ENCODE measurements around the gene TAT.
"Not testable (repeated sequence)": the region's sequence is repeated elsewhere in the genome, so short reads cannot be mapped to it uniquely, and the experiment has no call there.

Gene TAT

DNA sequence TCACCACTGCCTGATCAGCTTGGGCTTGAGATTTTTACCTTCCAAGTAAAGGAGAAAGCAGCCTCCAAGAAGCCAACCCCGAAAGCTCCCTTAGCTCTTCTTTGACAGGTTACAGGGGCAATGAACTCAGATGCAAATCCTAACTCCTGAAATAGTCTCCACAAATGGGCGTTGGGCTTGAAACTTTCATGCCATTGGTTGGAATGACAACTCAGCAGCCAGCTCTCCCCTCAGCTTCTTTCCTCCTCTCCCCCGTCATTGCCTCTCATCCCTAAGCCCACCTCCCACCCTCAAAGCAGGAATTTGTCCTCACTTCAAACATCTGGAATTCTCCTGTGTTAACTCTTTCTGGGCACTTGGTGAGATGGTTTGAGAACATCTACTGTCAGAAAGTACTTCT, at the start of gene TAT:
TAT (minus strand) TSS at position 122 of the 400 bp plus-strand sequence. CDS start 677 bp downstream, outside the sequence.
- DNase-seq, result no peak

DNA sequence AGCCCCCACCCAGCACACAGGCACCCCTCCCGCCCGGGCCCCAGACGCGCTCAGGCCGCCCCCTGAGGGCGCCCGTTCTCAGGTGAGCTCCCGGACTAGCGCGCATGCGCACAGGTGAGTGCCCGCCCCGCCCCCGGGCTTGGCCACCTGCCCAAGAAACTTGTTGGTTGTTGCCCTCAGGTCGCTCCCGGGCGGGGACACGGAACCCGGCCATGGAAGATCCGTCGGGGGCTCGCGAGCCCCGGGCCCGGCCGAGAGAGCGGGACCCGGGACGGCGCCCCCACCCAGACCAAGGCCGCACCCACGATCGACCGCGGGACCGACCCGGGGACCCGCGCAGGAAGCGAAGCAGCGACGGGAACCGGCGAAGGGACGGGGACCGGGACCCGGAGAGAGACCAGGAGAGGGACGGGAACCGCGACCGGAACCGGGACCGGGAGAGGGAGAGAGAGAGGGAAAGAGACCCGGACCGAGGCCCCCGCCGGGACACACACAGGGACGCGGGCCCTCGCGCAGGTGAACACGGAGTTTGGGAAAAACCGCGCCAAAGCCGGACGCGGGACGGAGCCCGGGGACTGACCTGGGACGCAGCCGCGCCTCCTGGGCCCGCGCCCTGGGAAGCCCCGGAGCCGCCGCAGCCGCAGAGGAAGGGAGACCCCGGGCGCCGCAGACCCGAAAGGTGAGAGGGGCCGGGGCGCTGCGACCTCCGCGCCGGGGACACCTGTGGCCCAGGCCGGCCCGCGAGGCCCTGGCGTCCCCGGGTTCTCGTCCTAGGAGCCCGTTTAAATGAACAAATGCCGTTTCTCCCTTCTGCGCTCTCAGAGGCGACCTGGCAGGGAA, 49.3 kb upstream of the TAT start, which contains the start of gene MARVELD3:
MARVELD3 (plus strand) TSS at position 167 of the 840 bp plus-strand sequence; CDS start at position 213, 46 bp downstream.
- DNase-seq, result peak; percentile 71

DNA sequence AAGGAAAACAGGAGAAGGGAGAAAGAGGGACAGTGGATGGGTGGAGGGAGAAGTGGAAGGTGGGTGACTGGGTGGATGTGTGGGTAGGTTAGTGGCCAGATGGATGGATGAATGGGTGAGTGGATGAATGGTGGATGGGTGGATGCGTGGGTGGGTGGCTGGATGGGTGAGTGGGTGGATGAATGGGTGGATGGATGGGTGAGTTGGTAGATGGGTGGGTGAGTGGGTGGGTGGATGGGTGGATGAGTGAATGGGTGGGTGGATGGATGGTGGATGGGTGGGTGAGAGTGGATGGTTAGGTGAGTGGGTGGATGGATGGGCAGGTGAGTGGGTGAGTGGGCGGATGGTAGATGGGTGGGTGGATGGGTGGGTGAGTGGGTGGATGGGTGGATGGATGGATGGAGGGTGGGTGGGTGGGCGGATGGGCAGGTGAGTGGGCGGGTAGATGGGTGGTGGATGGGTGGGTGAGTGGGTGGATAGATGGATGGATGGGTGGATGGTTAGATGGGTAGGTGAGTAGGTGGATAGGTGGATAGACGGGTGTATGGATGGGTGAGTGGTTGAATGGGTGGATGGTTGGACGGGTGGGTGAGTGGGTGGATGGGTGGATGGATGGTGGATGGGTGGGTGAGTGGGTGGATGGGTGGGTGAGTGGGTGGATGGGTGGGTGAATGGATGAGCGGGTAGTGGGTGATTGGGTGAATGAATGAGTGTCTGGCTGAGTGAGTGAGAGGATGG, 48.4 kb upstream of the TAT start:
- DNase-seq, result no peak

DNA sequence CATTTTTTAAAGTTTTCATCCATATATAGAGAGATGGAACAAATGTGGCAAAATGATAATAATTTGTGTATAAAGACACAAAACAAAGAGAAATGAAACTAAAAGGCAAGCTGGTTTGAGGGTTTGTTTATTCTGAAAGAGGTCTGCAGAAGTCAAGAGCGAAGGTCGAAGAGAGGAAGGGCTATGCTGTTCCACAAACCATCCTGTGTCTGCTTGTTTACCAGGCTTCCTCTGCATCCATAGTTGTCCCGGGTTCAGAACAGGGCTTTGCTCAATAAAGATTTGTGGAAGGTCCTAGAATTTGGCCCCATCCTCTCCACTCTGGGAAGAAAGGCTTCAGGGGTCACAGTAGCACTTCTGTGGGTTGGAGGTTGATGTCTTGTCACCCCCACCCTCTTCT, 46.7 kb upstream of the TAT start:
- no peak for DNase-seq

DNA sequence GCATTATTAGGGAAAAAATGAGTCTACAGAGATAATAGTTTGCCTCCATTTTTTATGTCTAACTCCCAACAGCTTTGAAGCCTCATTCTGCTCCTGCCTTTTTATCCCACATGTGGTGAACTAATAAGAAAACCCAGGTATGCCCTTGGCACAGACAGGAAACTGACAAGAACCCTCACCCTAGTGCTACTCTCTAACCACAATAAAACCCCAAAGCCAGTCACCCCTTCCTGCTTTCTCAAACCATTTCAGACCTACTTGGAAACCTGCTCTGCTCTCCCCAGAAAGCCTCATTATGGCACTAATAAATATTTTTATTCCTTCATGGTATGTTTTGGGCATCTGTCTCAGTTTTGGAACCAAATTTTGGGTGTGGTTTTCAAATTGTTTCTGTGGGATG, 45.2 kb upstream of the TAT start:
- DNase-seq, result no peak

DNA sequence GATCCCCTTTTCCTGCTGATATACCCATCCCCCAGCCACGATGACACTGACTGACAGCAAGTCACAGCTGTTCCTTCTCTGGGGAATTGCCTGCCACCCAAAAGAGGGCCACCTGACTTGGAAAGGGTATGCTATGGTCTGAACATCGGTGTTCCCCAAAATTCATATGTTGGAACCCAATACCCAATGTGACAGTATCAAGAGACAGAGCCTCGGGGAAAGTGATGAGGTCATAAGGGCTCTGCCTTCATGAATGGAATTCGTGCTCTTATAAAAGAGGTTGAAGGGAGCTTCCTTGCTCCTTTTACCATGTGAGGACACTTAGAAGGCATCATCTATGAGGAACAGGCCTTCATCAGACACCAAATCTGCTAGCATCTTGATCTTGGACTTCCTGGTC, 41.5 kb upstream of the TAT start:
- DNase-seq, result no peak

DNA sequence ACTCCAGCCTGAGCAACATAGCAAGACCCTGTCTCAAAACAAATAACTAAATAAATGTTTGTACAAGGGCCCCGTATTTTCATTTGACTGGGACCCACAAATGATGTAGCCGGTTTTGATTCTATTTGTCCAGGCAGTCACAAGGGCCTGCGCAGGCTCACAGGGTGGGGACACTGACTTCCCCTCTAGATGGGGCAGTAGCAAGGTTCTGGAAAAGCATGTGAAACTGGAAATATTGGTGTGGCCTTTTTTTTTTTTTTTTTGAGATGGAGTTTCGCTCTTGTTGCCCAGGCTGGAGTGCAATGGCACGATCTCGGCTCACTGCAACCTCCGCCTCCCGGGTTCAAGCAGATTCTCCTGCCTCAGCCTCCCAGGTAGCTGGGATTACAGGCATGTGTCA, 38.1 kb upstream of the TAT start:
- not testable (repeated sequence) for DNase-seq

DNA sequence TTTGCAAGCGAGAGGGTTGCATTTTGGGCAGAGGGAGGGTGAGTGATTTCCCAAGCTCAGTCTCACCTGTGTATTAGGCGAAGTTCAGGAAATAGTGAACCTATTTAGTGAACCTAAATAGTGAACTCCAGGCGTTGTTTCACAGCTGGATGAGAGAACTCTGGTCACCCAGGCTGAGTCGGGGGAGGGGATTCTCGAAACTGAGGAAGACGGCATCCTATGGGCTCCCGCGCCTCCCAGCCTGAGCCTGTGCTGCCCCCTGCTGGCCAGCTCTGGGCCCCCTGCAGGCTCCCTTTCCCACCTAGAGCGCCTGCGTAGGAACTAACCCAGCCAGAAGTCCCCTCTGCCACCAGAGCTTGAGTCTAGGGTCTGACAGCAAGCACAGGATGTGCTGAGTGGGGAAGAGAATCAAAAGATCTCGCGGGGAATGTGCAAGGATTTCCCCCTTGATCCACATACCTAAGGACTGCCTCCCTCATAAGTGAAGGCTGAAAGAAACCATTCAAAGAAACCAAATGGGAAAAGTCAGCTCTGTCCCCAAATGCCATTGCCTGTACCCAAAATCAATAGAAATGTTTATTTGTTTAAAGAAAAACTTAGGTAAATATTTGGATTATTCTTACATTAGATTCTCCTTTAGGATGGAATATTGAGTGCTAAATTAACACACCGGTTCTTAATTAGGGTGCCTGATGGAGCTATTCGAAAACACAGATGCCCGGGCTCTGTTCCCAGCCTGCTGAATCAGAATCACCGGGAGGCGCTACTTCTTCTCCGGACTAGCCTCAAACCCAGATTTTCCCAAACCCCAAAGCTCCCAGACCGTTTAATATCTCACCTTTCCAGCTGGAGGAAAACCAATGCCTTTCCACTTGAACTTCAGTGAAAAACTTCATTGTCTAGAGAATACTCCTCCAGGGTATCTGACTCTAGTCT, 34.3 kb upstream of the TAT start:
- DNase-seq, result peak; percentile 91

DNA sequence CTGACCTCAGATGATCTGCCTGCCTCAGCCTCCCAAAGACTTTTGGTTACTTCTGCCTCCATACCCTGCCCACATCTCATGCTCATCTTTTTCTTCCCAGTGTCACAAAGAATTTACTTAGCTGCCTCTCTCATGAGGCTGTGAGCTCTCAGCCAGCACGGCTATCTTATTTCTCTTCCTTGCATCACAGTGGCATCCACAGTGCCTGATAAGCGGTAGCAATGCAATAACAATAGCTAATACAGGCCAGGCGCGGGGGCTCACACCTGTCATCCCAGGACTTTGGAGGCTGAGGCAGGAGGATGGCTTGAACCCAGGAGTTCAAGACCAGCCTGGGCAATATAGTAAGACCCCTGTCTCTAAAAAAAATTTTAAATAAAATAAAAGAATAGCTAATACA, 33.6 kb upstream of the TAT start:
- no peak for DNase-seq

DNA sequence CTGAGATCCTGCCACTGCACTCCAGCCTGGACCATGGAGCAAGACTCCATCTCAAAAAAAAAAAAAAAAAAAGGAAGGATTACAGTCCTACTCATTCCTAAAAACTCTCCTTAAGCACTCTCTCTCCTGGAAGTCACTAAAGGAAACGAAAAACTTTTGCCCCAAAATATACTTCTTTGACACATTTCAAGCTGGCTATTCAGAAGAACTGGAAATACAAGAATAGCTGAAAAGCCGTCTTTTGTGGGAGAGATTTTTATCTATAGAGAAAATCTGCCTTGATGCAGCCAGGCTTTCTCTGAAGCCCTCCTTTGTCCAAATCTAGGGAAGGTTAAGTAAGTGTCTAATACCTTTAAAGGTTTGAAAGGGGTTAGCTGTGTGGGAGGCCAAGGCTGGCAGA, 32.2 kb upstream of the TAT start:
- no peak for DNase-seq

DNA sequence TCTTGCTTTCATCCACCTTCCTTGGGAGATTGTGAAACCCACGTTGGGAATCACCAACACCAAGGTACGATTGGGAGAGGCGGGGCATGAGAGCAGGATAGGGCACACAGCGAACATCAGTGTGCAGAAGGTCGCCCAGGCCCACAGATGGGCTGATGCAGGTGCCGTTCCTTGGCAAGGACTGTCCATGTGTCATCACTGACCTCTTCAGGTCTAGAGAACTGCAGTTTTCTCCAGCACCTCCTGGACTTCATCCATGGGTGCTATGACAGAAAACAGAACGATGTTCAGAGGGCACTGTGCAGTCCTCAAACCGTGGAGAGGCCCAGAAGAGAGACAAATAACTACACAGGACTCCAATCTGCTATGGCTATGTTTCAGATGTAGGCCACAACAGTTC, 23.9 kb upstream of the TAT start:
- no peak for DNase-seq

DNA sequence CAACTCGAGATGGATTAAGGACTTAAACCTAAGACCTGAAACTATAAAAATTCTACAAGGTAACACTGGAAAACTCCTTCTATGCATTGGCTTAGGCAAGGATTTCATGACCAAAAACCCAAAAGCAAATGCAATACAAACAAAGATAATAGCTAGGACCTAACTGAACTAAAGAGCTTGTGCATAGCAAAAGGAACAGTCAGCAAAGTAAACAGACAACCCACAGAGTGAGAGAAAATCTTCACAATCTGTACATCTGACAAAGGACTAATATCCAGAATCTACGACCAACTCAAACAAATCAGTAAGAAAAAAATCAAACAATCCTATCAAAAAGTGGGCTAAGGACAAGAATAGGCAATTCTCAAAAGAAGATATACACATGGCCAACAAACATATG, 21.5 kb upstream of the TAT start:
- DNase-seq, result not testable (repeated sequence)

DNA sequence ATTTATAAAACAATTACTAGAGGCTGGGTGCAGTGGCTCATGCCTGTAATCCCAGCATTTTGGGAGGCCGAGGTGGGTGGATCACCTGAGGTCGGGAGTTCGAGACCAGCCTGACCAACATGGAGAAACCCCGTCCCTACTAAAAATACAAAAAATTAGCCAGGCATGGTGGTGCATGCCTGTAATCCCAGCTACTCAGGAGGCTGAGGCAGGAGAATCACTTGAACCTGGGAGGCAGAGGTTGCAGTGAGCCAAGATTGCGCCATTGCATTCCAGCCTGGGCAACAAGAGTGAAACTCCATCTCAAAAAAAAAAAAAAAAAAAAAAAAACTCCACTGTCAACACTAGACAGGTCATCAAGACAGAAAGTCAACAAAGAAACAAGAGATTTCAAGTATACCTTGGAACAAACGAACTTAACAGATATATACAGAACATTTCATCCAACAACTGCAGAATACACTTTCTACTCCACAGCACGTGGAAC, 18.5 kb upstream of the TAT start:
- not testable (repeated sequence) for DNase-seq

DNA sequence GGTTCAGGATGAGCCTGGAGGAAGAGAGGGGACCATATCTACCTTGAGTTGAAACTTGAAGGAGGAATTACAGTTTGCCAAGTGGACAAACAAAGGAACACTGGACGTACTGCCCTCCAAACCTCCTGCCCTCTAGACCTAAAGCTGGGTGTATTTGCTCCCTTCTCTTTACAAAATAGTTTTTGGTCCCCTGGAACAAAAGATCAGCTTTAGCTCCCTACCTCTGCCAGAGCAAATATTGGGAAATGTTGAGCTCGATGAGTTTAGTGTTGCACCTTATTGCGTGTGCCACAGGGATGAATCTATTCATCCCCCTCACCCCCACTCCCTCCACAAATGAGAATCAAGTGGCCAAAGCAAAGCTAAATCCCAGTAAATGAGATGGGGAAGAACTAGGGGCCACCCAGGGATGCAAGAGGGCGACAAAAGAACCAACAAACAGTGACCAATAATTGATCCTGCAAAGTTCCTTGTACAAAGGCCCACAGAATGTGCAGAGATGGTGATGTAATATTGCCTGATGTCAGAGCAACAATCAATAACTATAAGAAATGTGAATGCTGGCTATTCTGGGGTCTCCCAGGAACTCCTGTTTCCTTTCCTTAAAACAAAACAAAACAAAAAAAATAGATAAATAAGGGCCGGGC, 17.2 kb upstream of the TAT start:
- no peak for DNase-seq

DNA sequence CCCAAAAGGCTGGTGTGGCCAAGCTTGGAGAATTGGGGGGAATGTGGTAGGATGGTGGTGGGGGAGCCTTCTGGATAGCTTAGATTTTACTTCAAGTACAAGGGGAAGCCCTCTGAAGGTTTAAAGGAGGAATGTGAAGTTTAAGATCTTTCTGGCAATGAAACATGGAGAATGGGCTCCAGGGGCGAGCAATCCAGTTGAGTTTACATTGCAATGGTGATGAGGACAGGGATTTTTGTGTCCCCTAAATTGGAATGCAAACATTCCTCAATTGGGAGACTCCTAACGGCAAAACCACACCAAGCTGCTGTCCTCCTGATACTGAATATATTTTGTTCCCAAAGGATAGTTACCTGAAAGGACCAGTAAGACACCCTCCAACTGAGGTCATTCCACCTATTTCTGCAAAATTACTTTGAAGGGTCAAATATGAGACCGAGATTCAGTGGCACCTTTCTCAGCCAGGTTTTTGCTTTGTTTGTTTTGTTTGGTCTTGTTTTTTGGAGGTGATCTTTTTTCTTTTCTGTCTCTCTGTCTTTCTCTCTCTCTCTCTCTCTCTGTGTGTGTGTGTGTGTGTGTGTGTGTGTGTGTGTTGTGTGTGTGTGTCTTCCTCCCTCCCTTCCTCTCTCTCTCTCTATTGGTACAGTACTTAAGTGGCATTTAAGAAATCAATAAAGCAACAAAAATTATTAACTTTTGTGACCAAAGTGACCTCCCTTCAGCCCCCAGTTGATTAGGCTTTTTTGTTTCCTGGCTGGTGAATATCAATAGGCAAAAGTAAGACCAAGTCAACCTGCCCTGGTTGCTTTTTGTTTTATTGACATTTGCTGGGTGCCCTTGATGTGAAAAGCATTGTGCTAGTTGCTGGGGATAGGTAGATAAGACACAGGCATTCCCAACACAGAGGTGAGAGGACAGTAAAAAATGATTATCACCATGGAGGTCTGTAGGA, 16.4 kb upstream of the TAT start:
- DNase-seq, result no peak

DNA sequence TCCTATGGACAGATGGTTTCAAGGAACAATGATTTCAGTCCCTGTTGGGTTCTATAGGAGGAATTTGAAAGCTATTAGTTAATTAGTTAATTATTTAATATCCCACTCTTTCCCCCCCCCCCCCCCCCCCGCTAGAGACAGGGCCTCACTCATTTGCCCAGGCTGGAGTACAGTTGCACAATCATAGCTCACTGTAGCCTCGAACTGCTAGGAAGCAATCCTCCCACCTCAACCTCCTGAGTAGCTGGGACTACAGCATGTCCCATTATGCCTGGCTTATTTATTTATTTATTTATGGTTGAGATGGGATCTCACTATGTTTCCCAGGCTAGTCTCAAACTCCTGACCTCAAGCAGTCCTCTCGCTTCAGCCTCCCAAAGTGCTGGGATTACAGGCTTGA, 15.0 kb upstream of the TAT start:
- no peak for DNase-seq

DNA sequence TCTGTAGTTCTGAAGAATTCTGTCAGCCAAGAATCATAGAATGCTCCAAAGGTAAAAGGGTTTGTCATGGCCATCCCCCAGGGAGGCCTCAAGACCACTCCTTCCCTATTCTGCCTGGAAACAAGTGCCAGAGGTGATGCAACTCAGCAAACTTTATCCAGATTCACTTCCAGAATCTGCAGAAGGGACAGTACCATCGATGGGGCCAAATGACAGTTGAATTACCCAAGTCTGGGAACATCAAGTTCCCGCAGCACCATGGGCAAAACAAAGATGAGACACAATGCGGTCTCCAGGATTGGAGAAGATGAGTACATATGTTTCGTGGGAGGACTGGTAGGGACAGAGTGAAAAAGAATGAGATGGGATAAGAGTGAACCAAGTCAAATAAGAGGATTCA, 13.7 kb upstream of the TAT start:
- no peak for DNase-seq

DNA sequence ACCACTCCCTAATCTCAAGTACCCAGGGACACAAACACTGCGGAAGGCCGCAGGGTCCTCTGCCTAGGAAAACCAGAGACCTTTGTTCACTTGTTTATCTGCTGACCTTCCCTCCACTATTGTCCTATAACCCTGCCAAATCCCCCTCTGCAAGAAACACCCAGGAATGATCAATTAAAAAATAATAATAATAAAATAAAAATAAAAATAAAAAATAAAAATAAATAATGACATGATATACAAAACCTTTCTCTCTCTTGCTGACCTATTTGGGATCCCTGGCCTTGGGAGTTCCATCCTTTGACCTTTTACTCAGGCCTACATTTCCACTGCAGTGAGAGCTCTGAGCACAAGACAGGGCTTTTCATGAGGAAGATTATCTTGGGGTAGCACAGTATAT, 13.2 kb upstream of the TAT start:
- DNase-seq, result not testable (repeated sequence)

DNA sequence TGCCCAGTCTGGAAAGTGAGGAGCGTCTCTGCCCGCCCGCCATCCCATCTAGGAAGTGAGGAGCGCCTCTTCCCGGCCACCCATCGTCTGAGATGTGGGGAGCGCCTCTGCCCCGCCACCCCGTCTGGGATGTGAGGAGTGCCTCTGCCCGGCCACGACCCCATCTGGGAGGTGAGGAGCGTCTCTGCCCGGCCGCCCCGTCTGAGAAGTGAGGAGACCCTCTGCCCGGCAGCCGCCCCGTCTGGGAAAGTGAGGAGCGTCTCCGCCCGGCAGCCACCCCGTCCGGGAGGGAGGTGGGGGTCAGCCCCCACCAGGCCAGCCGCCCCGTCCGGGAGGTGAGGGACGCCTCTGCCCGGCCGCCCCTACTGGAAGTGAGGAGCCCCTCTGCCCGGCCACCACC, 12.4 kb upstream of the TAT start:
- DNase-seq, result not testable (repeated sequence)

DNA sequence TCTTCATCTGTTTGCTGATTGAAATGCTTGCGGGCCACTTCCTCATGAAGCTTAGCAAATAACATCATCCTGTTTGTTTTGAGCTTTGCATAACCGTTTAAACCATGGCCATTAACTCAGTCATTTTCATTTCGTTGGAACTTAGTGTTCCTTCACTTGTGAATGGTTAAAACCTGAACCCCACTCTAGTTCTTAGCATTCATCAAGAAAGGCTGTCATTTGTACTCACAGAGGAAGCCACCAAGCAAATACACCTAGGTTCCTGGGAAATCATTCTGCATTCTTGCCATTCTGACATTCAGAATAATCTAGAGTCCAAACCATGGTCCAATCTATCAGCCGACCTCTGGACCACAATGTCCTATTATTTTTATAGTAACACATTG, 8.4 kb upstream of the TAT start:
- DNase-seq, result no peak

Measured in activated effector memory CD4-positive, alpha-beta T cell treated with anti-CD3 and anti-CD28 coated beads, Interleukin-2, amount 50 U/mL, for 16 hours (primary cell).